GM12878 (cell line): ENCODE measurements around the gene OSBPL5. TPM values are rescaled to one million over a fixed set of nuclear protein-coding genes. Genes with fewer than 3 reads are reported as not detected.

Experiments
- ATAC-seq: fragments of 200-7000 bp; cut with Tn5 transposase; 3 replicates; pipeline ENCODE4 v1.9.1; 2020; ENCODE audit warnings: mild to moderate bottlenecking, moderate library complexity
- BruUV-seq: library from RNA; stranded (reverse); fragments of 400-500 nt; replicated peaks from 2 replicates; lab custom pipeline; 2021; lab: Mats Ljungman, UMichigan
- CTCF ChIA-PET: fragments of 300-600 bp; sonication (Branson Sonifier 250); formaldehyde crosslinking; extraction: SDS; loops from one replicate; lab custom pipeline; 2021; ENCODE audit warnings: inconsistent platforms; lab: Yijun Ruan, JAX
- POLR2A ChIA-PET: fragments of 350-600 bp; formaldehyde crosslinking; extraction: SDS; loops from one replicate; lab custom pipeline; 2021; ENCODE audit warnings: inconsistent platforms; lab: Charles Lee
- RAD21 ChIA-PET: fragments of 300-600 bp; sonication (Branson Sonifier 250); formaldehyde crosslinking; loops from one replicate; lab custom pipeline; 2023; ENCODE audit warnings: antibody characterized with exemption; ENCODE audit not compliant: unreplicated experiment; lab: Charles Lee
- SMC1A ChIA-PET: fragments of 300-600 bp; sonication (Branson Sonifier 250); formaldehyde crosslinking; loops from one replicate; lab custom pipeline; 2023; ENCODE audit not compliant: unreplicated experiment, uncharacterized antibody; lab: Charles Lee
- DNase-seq: peaks from one replicate; pipeline ENCODE4 v3.0.0-alpha.2; 2011; ENCODE audit warnings: low read depth, low spot score
- FAIRE-seq: peaks from 3 replicates; lab custom pipeline; 2011; peaks lifted over from hg19 to GRCh38; lab: Jason Lieb, UNC
- H2AFZ ChIP-seq: 2 replicates; pipeline ENCODE4 v1.6.0; 2011; ENCODE audit warnings: low read depth, low read length, control low read depth; ENCODE audit not compliant: control insufficient read depth
- H3K27ac ChIP-seq: 2 replicates; pipeline ENCODE4 v1.5.1; 2011; ENCODE audit warnings: control low read depth; ENCODE audit not compliant: control insufficient read depth, insufficient read depth
- H3K27me3 ChIP-seq, 2 experiments: replicated peaks in 1 of 2; 2 replicates each; pipeline versions ENCODE4 v1.6.0 to v1.6.1; 2011; ENCODE audit warnings: low read length in 1 of 2; ENCODE audit not compliant: control insufficient read depth in 2 of 2, insufficient read depth in 2 of 2
- H3K36me3 ChIP-seq, 2 experiments: 2 replicates each; pipeline ENCODE4 v1.5.1; 2011; ENCODE audit warnings: low read length in 1 of 2; ENCODE audit not compliant: control insufficient read depth in 2 of 2, insufficient read depth in 2 of 2
- H3K4me1 ChIP-seq: 2 replicates; pipeline ENCODE4 v1.6.1; 2011; ENCODE audit warnings: mild to moderate bottlenecking, low read length, moderate library complexity, mixed read lengths; ENCODE audit not compliant: control insufficient read depth, insufficient read depth
- H3K4me2 ChIP-seq: 2 replicates; pipeline ENCODE4 v1.6.0; 2011; ENCODE audit warnings: control low read depth; ENCODE audit not compliant: control insufficient read depth, insufficient read depth
- H3K4me3 ChIP-seq: fragments of 200-600 bp; sonication (generic); 2 replicates; pipeline ENCODE4 v1.5.1; 2016
- H3K79me2 ChIP-seq: 2 replicates; pipeline ENCODE4 v1.6.0; 2011; ENCODE audit warnings: low read length; ENCODE audit not compliant: control insufficient read depth, insufficient read depth
- H3K9ac ChIP-seq: 2 replicates; pipeline ENCODE4 v1.8.0; 2011; ENCODE audit warnings: low read length, control low read depth, mixed read lengths; ENCODE audit not compliant: control insufficient read depth, insufficient read depth
- H3K9me3 ChIP-seq: replicated peaks from 3 replicates; pipeline ENCODE4 v1.5.1; 2011; ENCODE audit warnings: mild to moderate bottlenecking, low read length; ENCODE audit not compliant: control insufficient read depth, insufficient read depth
- H4K20me1 ChIP-seq: 2 replicates; pipeline ENCODE4 v1.6.0; 2011; ENCODE audit not compliant: control insufficient read depth, insufficient read depth
- IKZF2 ChIP-seq, 2 experiments: fragments of 450-650 bp; IDR thresholded peaks; 2 replicates each; pipeline ENCODE4 v1.6.1; 2017; ENCODE audit warnings: mild to moderate bottlenecking in 2 of 2, moderate library complexity in 2 of 2
- MEF2B ChIP-seq: fragments of 450-650 bp; IDR thresholded peaks from 2 replicates; pipeline ENCODE4 v1.6.1; 2018; ENCODE audit warnings: mild to moderate bottlenecking, moderate library complexity; ENCODE audit not compliant: partially characterized antibody, poor library complexity, severe bottlenecking
- MTA2 ChIP-seq: fragments of 450-650 bp; IDR thresholded peaks from 2 replicates; pipeline ENCODE4 v1.6.1; 2016; ENCODE audit warnings: low read depth, mild to moderate bottlenecking, moderate library complexity
- NFIC ChIP-seq: IDR thresholded peaks from 2 replicates; pipeline ENCODE4 v1.6.1; 2012; ENCODE audit warnings: low read depth, mild to moderate bottlenecking, inconsistent platforms, low read length, moderate library complexity
- NFXL1 ChIP-seq: fragments of 450-650 bp; IDR thresholded peaks from 2 replicates; pipeline ENCODE4 v1.6.1; 2017; ENCODE audit warnings: antibody characterized with exemption, mild to moderate bottlenecking, borderline replicate concordance
- PML ChIP-seq: IDR thresholded peaks from 2 replicates; pipeline ENCODE4 v1.6.1; 2012; ENCODE audit warnings: low read length, inconsistent platforms
- SPI1 ChIP-seq: IDR thresholded peaks from 2 replicates; pipeline ENCODE4 v1.6.1; 2011; ENCODE audit warnings: low read depth, mild to moderate bottlenecking, low read length, moderate library complexity, borderline replicate concordance; ENCODE audit not compliant: insufficient read depth
- TCF12 ChIP-seq: IDR thresholded peaks from 2 replicates; pipeline ENCODE4 v1.6.1; 2011; ENCODE audit warnings: low read depth, mild to moderate bottlenecking, low read length
- WGBS: methylation state at CpG from one replicate; pipeline ENCODE4 v1.1.6; 2016; ENCODE audit warnings: low lambda C conversion rate; ENCODE audit not compliant: insufficient replicate concordance, insufficient coverage; ENCODE audit errors: missing lambda C conversion rate; 5-methylcytosine and 5-hydroxymethylcytosine counted together
- in situ Hi-C: fragments of 300-500 bp; cut with MboI; formaldehyde crosslinking; loops from 9 replicates; pipeline ENCODE4 v1.14.3; 2018; ENCODE audit warnings: mixed read lengths
- intact Hi-C: fragments of 100-400 bp; cut with micrococcal nuclease; formaldehyde crosslinking; loops from one replicate; pipeline ENCODE4 v1.14.2; 2022; ENCODE audit not compliant: unreplicated experiment
- polyA plus RNA-seq, 11 experiments: library from polyadenylated mRNA; depleted of rRNA in 4 of 11; unstranded in 6 of 11; stranded (reverse) in 5 of 11; fragments of >200 nt; fragmentation: Nextera tagmentation in 4 of 11; fragmentation: Illumina TruSeq in 1 of 11; extraction: Ambion mirVana in 4 of 11; extraction: Trizol in 1 of 11; gene quantifications; 1 replicate in 1 of 11; 2 replicates in 10 of 11; pipeline versions ENCODE4 v1.2.1 to v1.2.3, GENCODE V29; 2011 to 2016; ENCODE audit warnings: inconsistent platforms in 2 of 11, missing spikeins in 2 of 11, low read depth in 1 of 11
- total RNA-seq, 4 experiments: library from RNA; depleted of rRNA in 3 of 4; stranded (reverse); fragments of >200 nt in 3 of 4; fragmentation: Illumina TruSeq in 1 of 4; extraction: Trizol in 1 of 4; gene quantifications; 2 replicates each; pipeline versions ENCODE4 v1.2.1 to v1.2.3, GENCODE V29; 2013 to 2021
- TF ChIP-seq, protein P1 (sequence below): fragments of 150-350 bp; IDR thresholded peaks from 2 replicates; pipeline ENCODE4 v1.6.1; 2016; ENCODE audit warnings: low read depth, low read length

Gene OSBPL5
- total and polyA plus RNA-seq, 10 of the 15 experiments (the other 5 are each of a cell fraction or from before 2014, with no cell fraction given), result not detected

DNA sequence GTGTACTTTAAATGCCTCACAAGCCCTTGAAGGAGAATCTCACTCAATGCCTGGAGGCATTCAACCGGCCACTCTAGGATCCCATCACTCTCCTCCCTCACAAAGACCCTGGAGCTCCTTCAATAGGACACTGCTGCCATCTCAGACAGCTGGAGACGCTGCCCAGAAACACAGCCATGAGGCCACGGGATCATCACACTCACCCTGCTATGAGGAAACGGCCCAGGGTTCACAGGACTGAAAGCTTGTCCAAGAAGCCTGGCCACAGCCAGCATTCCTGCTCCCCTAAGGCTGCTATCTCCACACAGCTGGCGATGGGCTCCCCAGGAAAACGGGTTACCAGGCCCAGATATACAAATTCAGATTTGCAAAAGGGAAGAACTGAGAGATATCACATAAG lies 121.1 kb downstream of the OSBPL5 start:
- Histone ChIP-seq H3K79me2 (peaks cover 18% of the 10 kb centered on the region), H4K20me1 (peaks cover 3% of the 10 kb centered on the region; the same call in 1 of the 2 replicates), H3K27ac (no peak overlapping the region), H3K36me3 (peaks cover 15 to 29% of the 10 kb centered on the region in 2 experiments; a peak in 3 of 4 replicates), H3K4me1 (no peaks in the 10 kb centered on the region), H3K9me3 (no peaks in the 10 kb centered on the region), H3K4me2 (no peak overlapping the region), H3K9ac (no peak overlapping the region), H3K27me3 (no peaks in the 10 kb centered on the region), H2AFZ (no peak overlapping the region), H3K4me3 (no peak overlapping the region)
- POLR2A ChIA-PET, result interaction anchor here (0.6 kb wide), 1 partner anchor 54 kb away, joined by 3 read pairs; no protein-coding TSS in a partner anchor
- intact Hi-C loops, result no loop called here
- ATAC-seq, result no peak
- in situ Hi-C loops, result loop anchor here (5.0 kb wide), 1 partner anchor 48 kb away; no protein-coding TSS in a partner anchor
- CTCF ChIA-PET, result no interaction called here
- TF ChIP-seq, protein P1, sequence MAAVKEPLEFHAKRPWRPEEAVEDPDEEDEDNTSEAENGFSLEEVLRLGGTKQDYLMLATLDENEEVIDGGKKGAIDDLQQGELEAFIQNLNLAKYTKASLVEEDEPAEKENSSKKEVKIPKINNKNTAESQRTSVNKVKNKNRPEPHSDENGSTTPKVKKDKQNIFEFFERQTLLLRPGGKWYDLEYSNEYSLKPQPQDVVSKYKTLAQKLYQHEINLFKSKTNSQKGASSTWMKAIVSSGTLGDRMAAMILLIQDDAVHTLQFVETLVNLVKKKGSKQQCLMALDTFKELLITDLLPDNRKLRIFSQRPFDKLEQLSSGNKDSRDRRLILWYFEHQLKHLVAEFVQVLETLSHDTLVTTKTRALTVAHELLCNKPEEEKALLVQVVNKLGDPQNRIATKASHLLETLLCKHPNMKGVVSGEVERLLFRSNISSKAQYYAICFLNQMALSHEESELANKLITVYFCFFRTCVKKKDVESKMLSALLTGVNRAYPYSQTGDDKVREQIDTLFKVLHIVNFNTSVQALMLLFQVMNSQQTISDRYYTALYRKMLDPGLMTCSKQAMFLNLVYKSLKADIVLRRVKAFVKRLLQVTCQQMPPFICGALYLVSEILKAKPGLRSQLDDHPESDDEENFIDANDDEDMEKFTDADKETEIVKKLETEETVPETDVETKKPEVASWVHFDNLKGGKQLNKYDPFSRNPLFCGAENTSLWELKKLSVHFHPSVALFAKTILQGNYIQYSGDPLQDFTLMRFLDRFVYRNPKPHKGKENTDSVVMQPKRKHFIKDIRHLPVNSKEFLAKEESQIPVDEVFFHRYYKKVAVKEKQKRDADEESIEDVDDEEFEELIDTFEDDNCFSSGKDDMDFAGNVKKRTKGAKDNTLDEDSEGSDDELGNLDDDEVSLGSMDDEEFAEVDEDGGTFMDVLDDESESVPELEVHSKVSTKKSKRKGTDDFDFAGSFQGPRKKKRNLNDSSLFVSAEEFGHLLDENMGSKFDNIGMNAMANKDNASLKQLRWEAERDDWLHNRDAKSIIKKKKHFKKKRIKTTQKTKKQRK, result no peak
- no peak for TF ChIP-seq NFXL1
- no peak for TF ChIP-seq IKZF2 (IDR thresholded peaks at IDR 0.05)
- TF ChIP-seq NFIC, result no peak
- no peak for TF ChIP-seq PML
- TF ChIP-seq TCF12, result no peak
- no peak for TF ChIP-seq MEF2B
- no peak for TF ChIP-seq MTA2
- no peak for TF ChIP-seq SPI1
- RAD21 ChIA-PET, result interaction anchor here (1.0 kb wide), 1 partner anchor 48 kb away, joined by 3 read pairs; no protein-coding TSS in a partner anchor
- FAIRE-seq, result no peak
- no TSS peak for BruUV-seq
- no peak for DNase-seq
- WGBS, result 76% methylated on average over 6 of the region's 6 CpGs
- SMC1A ChIA-PET, result interaction anchor here (1.0 kb wide), 1 partner anchor 21 kb away, joined by 3 read pairs; no protein-coding TSS in a partner anchor
